Neural crest cell (in vitro differentiated cells): Measurements from ENCODE around the gene LMAN1L. TPM values are rescaled to one million over a fixed set of nuclear protein-coding genes. Genes with fewer than 3 reads are reported as not detected.
A peak's percentile ranks its signal among the peaks of the same experiment; 100 is the strongest.

ENCODE experiments used
- DNase-seq: peaks from one replicate; pipeline ENCODE4 v3.0.0; 2021; ENCODE audit warnings: low read depth, mixed read lengths, low spot score
- H3K27ac Mint-ChIP-seq: one replicate; pipeline ENCODE4 v1.8.0; 2021; ENCODE audit warnings: mild to moderate bottlenecking, mixed read lengths; ENCODE audit not compliant: unreplicated experiment
- H3K27me3 Mint-ChIP-seq: 2 replicates; pipeline ENCODE4 v1.8.0; 2021; ENCODE audit warnings: low read depth, mild to moderate bottlenecking, mixed read lengths
- H3K36me3 Mint-ChIP-seq: 2 replicates; pipeline ENCODE4 v1.8.0; 2021; ENCODE audit warnings: low read depth, mild to moderate bottlenecking, mixed read lengths
- H3K4me1 Mint-ChIP-seq: 2 replicates; pipeline ENCODE4 v1.8.0; 2021; ENCODE audit warnings: mixed read lengths
- H3K4me3 Mint-ChIP-seq: one replicate; pipeline ENCODE4 v1.8.0; 2021; ENCODE audit warnings: mild to moderate bottlenecking, mixed read lengths
- H3K9me3 Mint-ChIP-seq: 2 replicates; pipeline ENCODE4 v1.8.0; 2021; ENCODE audit warnings: mixed read lengths
- total RNA-seq: library from RNA; stranded (reverse); gene quantifications from 2 replicates; pipeline ENCODE4 v1.2.1, GENCODE V29; 2021
- TF ChIP-seq, protein P1 (sequence below): fragments of 200-600 bp; sonication (generic); conservative IDR thresholded peaks from 2 replicates; pipeline ENCODE4 v1.5.0; 2021; ENCODE audit warnings: antibody characterized with exemption, mild to moderate bottlenecking

The LMAN1L gene
- total RNA-seq, 1 donor from 2014 or later, result not detected

DNA sequence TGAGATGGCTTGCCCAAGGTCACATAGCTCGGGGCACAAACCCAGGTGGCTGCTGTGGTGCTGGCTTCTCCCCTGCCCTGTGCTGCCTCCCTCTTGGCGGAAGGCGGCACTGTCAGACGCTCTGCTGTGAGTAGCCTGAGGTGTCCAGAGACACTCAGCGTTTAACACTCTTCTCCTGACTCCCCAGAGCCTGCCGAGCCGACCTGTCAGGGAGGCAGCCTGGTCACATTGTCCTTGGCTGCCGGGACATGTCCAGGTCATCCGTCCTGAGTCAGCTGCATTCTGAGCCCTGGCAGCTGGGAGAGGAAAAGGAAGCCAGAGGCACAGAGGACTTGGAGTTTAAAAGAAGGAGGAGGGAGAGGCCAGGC is 4.7 kb downstream of the LMAN1L start:
- Mint-ChIP-seq H3K27me3 (peaks cover 7% of the 10 kb centered on the region), H3K9me3 (no peaks in the 10 kb centered on the region), H3K36me3 (no peaks in the 10 kb centered on the region), H3K27ac (no peak overlapping the region), H3K4me3 (no peak overlapping the region), H3K4me1 (peaks cover 16% of the 10 kb centered on the region)
- TF ChIP-seq, protein P1, sequence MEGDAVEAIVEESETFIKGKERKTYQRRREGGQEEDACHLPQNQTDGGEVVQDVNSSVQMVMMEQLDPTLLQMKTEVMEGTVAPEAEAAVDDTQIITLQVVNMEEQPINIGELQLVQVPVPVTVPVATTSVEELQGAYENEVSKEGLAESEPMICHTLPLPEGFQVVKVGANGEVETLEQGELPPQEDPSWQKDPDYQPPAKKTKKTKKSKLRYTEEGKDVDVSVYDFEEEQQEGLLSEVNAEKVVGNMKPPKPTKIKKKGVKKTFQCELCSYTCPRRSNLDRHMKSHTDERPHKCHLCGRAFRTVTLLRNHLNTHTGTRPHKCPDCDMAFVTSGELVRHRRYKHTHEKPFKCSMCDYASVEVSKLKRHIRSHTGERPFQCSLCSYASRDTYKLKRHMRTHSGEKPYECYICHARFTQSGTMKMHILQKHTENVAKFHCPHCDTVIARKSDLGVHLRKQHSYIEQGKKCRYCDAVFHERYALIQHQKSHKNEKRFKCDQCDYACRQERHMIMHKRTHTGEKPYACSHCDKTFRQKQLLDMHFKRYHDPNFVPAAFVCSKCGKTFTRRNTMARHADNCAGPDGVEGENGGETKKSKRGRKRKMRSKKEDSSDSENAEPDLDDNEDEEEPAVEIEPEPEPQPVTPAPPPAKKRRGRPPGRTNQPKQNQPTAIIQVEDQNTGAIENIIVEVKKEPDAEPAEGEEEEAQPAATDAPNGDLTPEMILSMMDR, result peak; percentile 54
- no peak for DNase-seq

DNA sequence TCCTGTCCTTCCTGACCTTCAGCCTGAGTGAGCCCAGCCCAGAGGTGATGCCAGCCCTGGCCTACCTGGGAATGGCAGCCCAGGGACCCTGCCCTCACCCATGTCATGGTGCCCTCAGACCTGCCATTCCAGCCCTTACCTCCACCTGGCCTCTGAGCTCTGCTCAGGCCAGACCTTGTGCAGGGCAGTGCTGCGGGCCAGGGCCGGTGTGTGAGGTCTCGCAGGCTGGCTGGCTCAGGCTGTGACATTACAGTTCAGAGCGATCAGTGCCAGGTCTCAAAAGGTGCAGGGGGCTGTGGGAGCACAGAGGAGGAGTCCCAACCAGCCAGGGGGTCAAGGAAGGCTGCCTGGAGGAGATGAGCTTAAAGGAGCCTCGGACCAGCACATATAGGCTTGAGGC is 7.4 kb downstream of the LMAN1L start:
- Mint-ChIP-seq H3K9me3 (no peaks in the 10 kb centered on the region), H3K27me3 (peaks cover 25% of the 10 kb centered on the region), H3K27ac (no peak overlapping the region), H3K4me3 (no peak overlapping the region), H3K4me1 (peaks cover 16% of the 10 kb centered on the region), H3K36me3 (no peaks in the 10 kb centered on the region)
- TF ChIP-seq, protein P1, result no peak
- DNase-seq, result no peak

DNA sequence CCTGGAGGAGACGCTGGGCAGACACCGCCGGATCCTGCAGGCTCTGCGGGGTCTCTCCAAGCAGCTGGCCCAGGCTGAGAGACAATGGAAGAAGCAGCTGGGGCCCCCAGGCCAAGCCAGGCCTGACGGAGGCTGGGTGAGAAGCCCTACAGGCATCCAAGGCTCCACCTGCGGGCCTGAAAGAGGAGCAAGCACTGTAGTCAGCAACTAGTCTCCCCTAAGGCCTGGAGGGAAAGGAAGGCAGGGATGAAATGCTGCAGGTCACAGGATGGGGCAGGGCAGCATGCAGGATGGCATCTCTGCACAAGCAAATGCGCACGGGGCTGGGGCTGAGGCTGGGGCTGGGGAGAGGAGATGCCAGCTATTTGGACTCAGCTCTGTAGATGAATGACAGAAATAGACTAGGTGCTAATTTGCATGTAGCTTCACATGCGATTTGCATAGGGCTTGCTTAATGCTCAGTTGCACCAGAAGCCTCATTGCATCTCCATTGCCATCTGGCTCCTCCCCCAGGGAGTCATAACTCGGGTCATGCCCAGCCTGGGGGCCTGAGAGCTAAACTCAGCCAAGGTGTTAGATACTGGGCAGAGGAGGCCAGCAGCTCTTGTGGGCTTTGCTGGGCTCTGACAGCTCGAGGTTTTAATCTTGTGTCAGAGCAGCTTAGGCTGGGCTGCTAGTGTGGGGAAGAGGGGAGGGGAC is 8.6 kb downstream of the LMAN1L start:
- H3K27me3 Mint-ChIP-seq, result peaks cover 37% of the 10 kb centered on the region
- TF ChIP-seq, protein P1, result no peak
- H3K4me1 Mint-ChIP-seq, result peaks cover 16% of the 10 kb centered on the region
- no peak overlapping the region for H3K27ac Mint-ChIP-seq
- no peak overlapping the region for H3K4me3 Mint-ChIP-seq
- no peaks in the 10 kb centered on the region for H3K9me3 Mint-ChIP-seq
- DNase-seq, result no peak
- H3K36me3 Mint-ChIP-seq, result no peaks in the 10 kb centered on the region

DNA sequence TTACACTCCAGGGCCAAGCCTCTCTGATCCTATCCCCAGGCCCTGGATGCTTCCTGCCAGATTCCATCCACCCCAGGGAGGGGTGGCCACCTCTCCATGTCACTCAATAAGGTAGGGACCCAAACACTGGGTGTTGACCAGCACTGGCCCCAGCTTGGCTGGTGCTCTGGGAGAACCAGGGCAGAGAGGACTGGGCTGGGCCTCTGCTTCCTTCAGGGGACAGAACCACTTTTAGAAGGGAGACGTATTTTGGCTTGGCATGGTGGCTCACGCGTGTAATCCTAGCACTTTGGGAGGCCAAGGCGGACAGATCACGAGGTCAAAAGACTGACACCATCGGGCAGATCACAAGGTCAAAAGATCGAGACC is 9.1 kb downstream of the LMAN1L start:
- TF ChIP-seq, protein P1, result no peak
- no peak for DNase-seq
- H3K36me3 Mint-ChIP-seq, result no peaks in the 10 kb centered on the region
- no peak overlapping the region for H3K4me3 Mint-ChIP-seq
- H3K27me3 Mint-ChIP-seq, result peaks cover 41% of the 10 kb centered on the region
- no peaks in the 10 kb centered on the region for H3K9me3 Mint-ChIP-seq
- H3K4me1 Mint-ChIP-seq, result peaks cover 16% of the 10 kb centered on the region
- H3K27ac Mint-ChIP-seq, result no peak overlapping the region

DNA sequence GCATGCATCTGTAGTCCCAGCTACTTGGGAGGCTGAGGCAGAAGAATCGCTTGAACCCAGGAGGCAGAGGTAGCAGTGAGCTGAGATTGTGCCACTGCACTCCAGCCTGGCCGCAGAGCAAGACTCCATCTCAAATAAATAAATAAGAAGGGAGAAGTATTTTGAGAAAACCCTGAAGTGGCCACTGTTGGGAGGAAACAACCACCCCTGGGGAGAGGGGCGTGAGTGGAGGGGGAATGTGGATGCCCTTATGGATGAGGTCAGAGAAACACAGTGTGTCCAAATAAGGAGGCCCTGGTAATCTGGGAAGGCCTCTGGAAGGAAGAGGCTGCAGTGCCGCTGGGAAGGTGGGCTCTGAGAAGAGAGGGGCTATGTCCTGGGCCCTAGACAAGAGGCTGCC is 9.6 kb downstream of the LMAN1L start:
- Mint-ChIP-seq H3K27me3 (peaks cover 46% of the 10 kb centered on the region), H3K4me1 (peaks cover 13% of the 10 kb centered on the region), H3K36me3 (no peaks in the 10 kb centered on the region), H3K9me3 (no peaks in the 10 kb centered on the region), H3K27ac (no peak overlapping the region), H3K4me3 (no peak overlapping the region)
- TF ChIP-seq, protein P1, result no peak
- no peak for DNase-seq
